ENCODE results near the gene DMKN. TPM values are rescaled to one million over a fixed set of nuclear protein-coding genes. Genes with fewer than 3 reads are reported as not detected.

The DMKN gene
- total RNA-seq, 1 experiment from 2014 or later, result 5.6 TPM

DNA sequence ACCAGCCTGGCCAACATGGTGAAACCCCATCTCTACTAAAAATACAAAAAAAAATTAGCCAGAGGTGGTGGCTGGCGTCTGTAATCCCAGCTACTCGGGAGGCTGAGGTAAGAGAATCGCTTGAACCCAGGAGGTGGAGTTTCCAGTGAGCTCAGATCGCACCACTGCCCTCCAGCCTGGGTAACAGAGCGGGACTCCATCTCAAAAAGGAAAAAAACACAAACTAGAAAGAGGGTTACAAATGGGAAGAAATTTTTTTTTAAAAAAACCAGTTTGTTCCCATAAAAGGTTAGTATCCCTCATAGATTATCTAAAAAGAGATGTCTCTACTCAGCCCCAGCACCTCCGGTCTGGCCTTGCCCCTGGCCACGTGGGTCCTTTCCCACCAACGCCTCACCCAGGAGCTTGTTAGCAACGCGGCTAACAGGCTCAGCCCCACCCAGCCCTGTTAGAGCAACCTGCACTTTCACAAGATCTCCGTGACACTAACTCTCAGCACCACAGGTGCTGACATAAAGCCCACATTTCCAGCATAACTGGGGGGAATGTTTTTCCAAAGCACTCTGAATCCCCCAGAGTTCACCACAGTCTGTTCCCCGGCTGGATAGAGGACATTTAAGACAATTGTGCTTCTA, 4.3 kb downstream of the DMKN start:
- Histone ChIP-seq H3K9me3 (ENCODE audit: control insufficient read depth, insufficient read depth, low read depth, low read length) (no peaks in the 10 kb centered on the region), H3K4me1 (ENCODE audit: control insufficient read depth, insufficient read depth, low read length) (peaks cover 9% of the 10 kb centered on the region; the same call in 1 of the 2 replicates), H3K36me3 (ENCODE audit: control insufficient read depth, insufficient read depth, low read length) (no peaks in the 10 kb centered on the region; the same call in 1 of the 2 replicates), H3K4me3 (ENCODE audit: low read depth in 2 of 2, low read length in 2 of 2) (peak overlapping the region in 1 of 2 experiments; percentile 62; a peak in 2 of 4 replicates), H3K27me3 (ENCODE audit: control insufficient read depth, insufficient read depth, low read length) (peaks cover 20% of the 10 kb centered on the region), H3K27ac (ENCODE audit: low read length) (no peak overlapping the region)
- POLR2A ChIA-PET, result no interaction called here
- in situ Hi-C loops (cut with HindIII; ENCODE audit: low pct_unique_long_range_greater_than_20kb, low sequenced_read_pairs) (no loop called here), intact Hi-C loops (cut with micrococcal nuclease; ENCODE audit: unreplicated experiment) (no loop called here)
- CTCF ChIA-PET, result interaction anchor here (1.0 to 1.1 kb wide), 2 partner anchors 11 to 14 kb away, joined by 3 read pairs; no protein-coding TSS in a partner anchor
- TF ChIP-seq TCF7L2 (IDR thresholded peaks at IDR 0.05; ENCODE audit: low read depth, low read length), result no peak
- TF ChIP-seq SIN3A (IDR thresholded peaks at IDR 0.05; ENCODE audit: borderline replicate concordance, insufficient read depth, low read depth, low read length), result no peak
- TF ChIP-seq POLR2AphosphoS5 (IDR thresholded peaks at IDR 0.05; ENCODE audit: low read depth, low read length), result no peak
- TF ChIP-seq, protein P1, sequence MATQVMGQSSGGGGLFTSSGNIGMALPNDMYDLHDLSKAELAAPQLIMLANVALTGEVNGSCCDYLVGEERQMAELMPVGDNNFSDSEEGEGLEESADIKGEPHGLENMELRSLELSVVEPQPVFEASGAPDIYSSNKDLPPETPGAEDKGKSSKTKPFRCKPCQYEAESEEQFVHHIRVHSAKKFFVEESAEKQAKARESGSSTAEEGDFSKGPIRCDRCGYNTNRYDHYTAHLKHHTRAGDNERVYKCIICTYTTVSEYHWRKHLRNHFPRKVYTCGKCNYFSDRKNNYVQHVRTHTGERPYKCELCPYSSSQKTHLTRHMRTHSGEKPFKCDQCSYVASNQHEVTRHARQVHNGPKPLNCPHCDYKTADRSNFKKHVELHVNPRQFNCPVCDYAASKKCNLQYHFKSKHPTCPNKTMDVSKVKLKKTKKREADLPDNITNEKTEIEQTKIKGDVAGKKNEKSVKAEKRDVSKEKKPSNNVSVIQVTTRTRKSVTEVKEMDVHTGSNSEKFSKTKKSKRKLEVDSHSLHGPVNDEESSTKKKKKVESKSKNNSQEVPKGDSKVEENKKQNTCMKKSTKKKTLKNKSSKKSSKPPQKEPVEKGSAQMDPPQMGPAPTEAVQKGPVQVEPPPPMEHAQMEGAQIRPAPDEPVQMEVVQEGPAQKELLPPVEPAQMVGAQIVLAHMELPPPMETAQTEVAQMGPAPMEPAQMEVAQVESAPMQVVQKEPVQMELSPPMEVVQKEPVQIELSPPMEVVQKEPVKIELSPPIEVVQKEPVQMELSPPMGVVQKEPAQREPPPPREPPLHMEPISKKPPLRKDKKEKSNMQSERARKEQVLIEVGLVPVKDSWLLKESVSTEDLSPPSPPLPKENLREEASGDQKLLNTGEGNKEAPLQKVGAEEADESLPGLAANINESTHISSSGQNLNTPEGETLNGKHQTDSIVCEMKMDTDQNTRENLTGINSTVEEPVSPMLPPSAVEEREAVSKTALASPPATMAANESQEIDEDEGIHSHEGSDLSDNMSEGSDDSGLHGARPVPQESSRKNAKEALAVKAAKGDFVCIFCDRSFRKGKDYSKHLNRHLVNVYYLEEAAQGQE (IDR thresholded peaks at IDR 0.05; ENCODE audit: insufficient read depth in 1 of 2, low read depth in 2 of 2, low read length in 1 of 2), result no peak
- TF ChIP-seq, protein P2, sequence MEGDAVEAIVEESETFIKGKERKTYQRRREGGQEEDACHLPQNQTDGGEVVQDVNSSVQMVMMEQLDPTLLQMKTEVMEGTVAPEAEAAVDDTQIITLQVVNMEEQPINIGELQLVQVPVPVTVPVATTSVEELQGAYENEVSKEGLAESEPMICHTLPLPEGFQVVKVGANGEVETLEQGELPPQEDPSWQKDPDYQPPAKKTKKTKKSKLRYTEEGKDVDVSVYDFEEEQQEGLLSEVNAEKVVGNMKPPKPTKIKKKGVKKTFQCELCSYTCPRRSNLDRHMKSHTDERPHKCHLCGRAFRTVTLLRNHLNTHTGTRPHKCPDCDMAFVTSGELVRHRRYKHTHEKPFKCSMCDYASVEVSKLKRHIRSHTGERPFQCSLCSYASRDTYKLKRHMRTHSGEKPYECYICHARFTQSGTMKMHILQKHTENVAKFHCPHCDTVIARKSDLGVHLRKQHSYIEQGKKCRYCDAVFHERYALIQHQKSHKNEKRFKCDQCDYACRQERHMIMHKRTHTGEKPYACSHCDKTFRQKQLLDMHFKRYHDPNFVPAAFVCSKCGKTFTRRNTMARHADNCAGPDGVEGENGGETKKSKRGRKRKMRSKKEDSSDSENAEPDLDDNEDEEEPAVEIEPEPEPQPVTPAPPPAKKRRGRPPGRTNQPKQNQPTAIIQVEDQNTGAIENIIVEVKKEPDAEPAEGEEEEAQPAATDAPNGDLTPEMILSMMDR (IDR thresholded peaks at IDR 0.05), result no peak
- no peak for ATAC-seq
- DNase-seq (ENCODE audit: low read depth, low spot score), result no peak
- no TSS peak for BruUV-seq (replicated peaks)

DNA sequence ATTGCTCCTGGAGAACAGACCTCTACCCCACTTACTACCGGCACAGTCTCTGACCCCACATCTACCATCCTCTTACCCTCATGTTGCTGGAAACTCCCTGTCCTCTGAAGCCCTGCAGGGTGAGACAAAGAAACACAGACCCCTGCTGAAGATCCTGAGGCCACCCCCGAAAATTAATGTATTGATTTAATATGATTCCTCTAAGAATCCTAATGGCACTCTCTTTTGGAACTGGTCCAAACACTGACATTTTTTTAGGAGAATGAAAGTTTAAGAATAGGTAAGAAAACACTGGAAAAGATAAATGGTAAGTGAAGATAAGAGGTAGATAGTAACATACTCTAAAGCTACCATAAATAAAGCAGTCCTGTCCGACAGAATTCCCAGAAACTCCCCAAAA, 5.3 kb downstream of the DMKN start:
- no TSS peak for BruUV-seq (replicated peaks)
- ATAC-seq (no peak), DNase-seq (ENCODE audit: low read depth, low spot score) (no peak)
- intact Hi-C loops (cut with micrococcal nuclease; ENCODE audit: unreplicated experiment) (no loop called here), in situ Hi-C loops (cut with HindIII; ENCODE audit: low pct_unique_long_range_greater_than_20kb, low sequenced_read_pairs) (no loop called here)
- no peak overlapping the region for H3K27ac ChIP-seq (ENCODE audit: low read length)
- peaks cover 20% of the 10 kb centered on the region for H3K27me3 ChIP-seq (ENCODE audit: control insufficient read depth, insufficient read depth, low read length)
- H3K4me3 ChIP-seq (ENCODE audit: low read depth in 2 of 2, low read length in 2 of 2), result no peak overlapping the region
- ChIA-PET CTCF (interaction anchor here (0.5 to 0.7 kb wide), 3 partner anchors 13 to 109 kb away, joined by 3 to 8 read pairs (median 4); no protein-coding TSS in a partner anchor), POLR2A (interaction anchor here (0.6 kb wide), 1 partner anchor 359 kb away, joined by 5 read pairs; no protein-coding TSS in a partner anchor)
- 0 out of 2 replicates have a peak, but pooled peaks cover 5% of the 10 kb centered on the region for H3K4me1 ChIP-seq (ENCODE audit: control insufficient read depth, insufficient read depth, low read length)
- H3K9me3 ChIP-seq (ENCODE audit: control insufficient read depth, insufficient read depth, low read depth, low read length), result no peaks in the 10 kb centered on the region
- TF ChIP-seq, protein P2 (IDR thresholded peaks at IDR 0.05), result no peak
- TF ChIP-seq, protein P1 (IDR thresholded peaks at IDR 0.05; ENCODE audit: insufficient read depth in 1 of 2, low read depth in 2 of 2, low read length in 1 of 2), result no peak
- TF ChIP-seq SIN3A (IDR thresholded peaks at IDR 0.05; ENCODE audit: borderline replicate concordance, insufficient read depth, low read depth, low read length) (no peak), POLR2AphosphoS5 (IDR thresholded peaks at IDR 0.05; ENCODE audit: low read depth, low read length) (no peak), TCF7L2 (IDR thresholded peaks at IDR 0.05; ENCODE audit: low read depth, low read length) (no peak)
- no peaks in the 10 kb centered on the region; the same call in 1 of the 2 replicates for H3K36me3 ChIP-seq (ENCODE audit: control insufficient read depth, insufficient read depth, low read length)

All from Panc1 (cell line).